Trophoblast cell (in vitro differentiated cells and primary cell): Measurements from ENCODE around the gene TOPAZ1.

Experiments used
- DNase-seq, 2 donors: peaks; one replicate each; pipeline ENCODE4 v3.0.0-alpha.2; 2016
- H2AFZ ChIP-seq: 2 replicates; pipeline ENCODE4 v1.6.1; 2013; ENCODE audit warnings: low read length, moderate library complexity, mild to moderate bottlenecking; ENCODE audit not compliant: insufficient read depth, poor library complexity
- H2AK5ac ChIP-seq: 2 replicates; pipeline ENCODE4 v1.6.1; 2013; ENCODE audit warnings: mild to moderate bottlenecking, low read length
- H2BK120ac ChIP-seq: 2 replicates; pipeline ENCODE4 v1.6.1; 2013; ENCODE audit warnings: low read length, mild to moderate bottlenecking, moderate library complexity; ENCODE audit not compliant: insufficient read depth, poor library complexity
- H2BK12ac ChIP-seq: 2 replicates; pipeline ENCODE4 v1.6.1; 2013; ENCODE audit warnings: mild to moderate bottlenecking, low read length, moderate library complexity
- H2BK5ac ChIP-seq: 2 replicates; pipeline ENCODE4 v1.6.1; 2013; ENCODE audit warnings: low read length, low read depth, moderate library complexity, mild to moderate bottlenecking; ENCODE audit not compliant: poor library complexity
- H3K14ac ChIP-seq: 2 replicates; pipeline ENCODE4 v1.6.1; 2013; ENCODE audit warnings: mild to moderate bottlenecking, low read length
- H3K18ac ChIP-seq: 2 replicates; pipeline ENCODE4 v1.6.1; 2013; ENCODE audit warnings: mild to moderate bottlenecking, low read length
- H3K23ac ChIP-seq: 2 replicates; pipeline ENCODE4 v1.6.1; 2013; ENCODE audit warnings: low read length
- H3K27ac ChIP-seq: 2 replicates; pipeline ENCODE4 v1.5.1; 2013; ENCODE audit warnings: low read depth, mild to moderate bottlenecking, inconsistent platforms, low read length, moderate library complexity
- H3K27me3 ChIP-seq: 2 replicates; pipeline ENCODE4 v1.6.1; 2013; ENCODE audit warnings: inconsistent platforms, mild to moderate bottlenecking, low read length, moderate library complexity; ENCODE audit not compliant: insufficient read depth
- H3K36me3 ChIP-seq, 2 experiments: 1 replicate in 1 of 2; 2 replicates in 1 of 2; pipeline ENCODE4 v1.6.1; 2013; ENCODE audit warnings: low read length in 2 of 2, mild to moderate bottlenecking in 2 of 2, moderate library complexity in 1 of 2; ENCODE audit not compliant: insufficient read depth in 2 of 2, control insufficient read depth in 1 of 2
- H3K4ac ChIP-seq: 2 replicates; pipeline ENCODE4 v1.6.1; 2013; ENCODE audit warnings: low read depth, mild to moderate bottlenecking, low read length, moderate library complexity
- H3K4me1 ChIP-seq, 2 experiments: 1 replicate in 1 of 2; 2 replicates in 1 of 2; pipeline ENCODE4 v1.6.1; 2013; ENCODE audit warnings: low read length in 2 of 2, mild to moderate bottlenecking in 2 of 2, moderate library complexity in 1 of 2; ENCODE audit not compliant: insufficient read depth in 2 of 2, control insufficient read depth in 1 of 2
- H3K4me2 ChIP-seq: 2 replicates; pipeline ENCODE4 v1.6.1; 2013; ENCODE audit warnings: inconsistent platforms, mild to moderate bottlenecking, low read length, moderate library complexity
- H3K4me3 ChIP-seq: 2 replicates; pipeline ENCODE4 v1.5.1; 2013; ENCODE audit warnings: mild to moderate bottlenecking, low read depth, low read length, inconsistent platforms
- H3K79me1 ChIP-seq: one replicate; pipeline ENCODE4 v1.6.1; 2013; ENCODE audit warnings: low read length
- H3K79me2 ChIP-seq: 2 replicates; pipeline ENCODE4 v1.6.1; 2013; ENCODE audit warnings: low read length, mild to moderate bottlenecking; ENCODE audit not compliant: control insufficient read depth, insufficient read depth, poor library complexity
- H3K9ac ChIP-seq: 2 replicates; pipeline ENCODE4 v1.6.1; 2013; ENCODE audit warnings: mild to moderate bottlenecking, low read length
- H3K9me3 ChIP-seq: 2 replicates; pipeline ENCODE4 v1.6.1; 2013; ENCODE audit warnings: low read depth, mild to moderate bottlenecking, control low read depth, inconsistent platforms, low read length; ENCODE audit not compliant: insufficient read depth
- H4K12ac ChIP-seq: 2 replicates; pipeline ENCODE4 v1.6.1; 2013; ENCODE audit warnings: low read depth, mild to moderate bottlenecking, low read length, moderate library complexity
- H4K8ac ChIP-seq: 2 replicates; pipeline ENCODE4 v1.6.1; 2013; ENCODE audit warnings: low read depth, mild to moderate bottlenecking, low read length, moderate library complexity
- H4K91ac ChIP-seq: one replicate; pipeline ENCODE4 v1.6.1; 2013; ENCODE audit warnings: low read depth, mild to moderate bottlenecking, low read length, moderate library complexity
- WGBS: extraction: QIAGEN DNeasy Blood & Tissue Kit; methylation state at CpG from one replicate; pipeline ENCODE4 v1.1.7; 2013; ENCODE audit warnings: missing lambda C conversion rate; ENCODE audit not compliant: insufficient read length, insufficient coverage; ENCODE audit errors: extremely low coverage; 5-methylcytosine and 5-hydroxymethylcytosine counted together

Gene TOPAZ1

GRCh38 chr3:44208086-44208485 is 33.6 kb upstream of the TOPAZ1 start:
- Histone ChIP-seq H2BK12ac (no peak overlapping the region), H3K4me1 (no peaks in the 10 kb centered on the region), H2BK120ac (no peak overlapping the region), H3K27me3 (no peaks in the 10 kb centered on the region), H2AK5ac (no peak overlapping the region), H3K9me3 (peaks cover 3% of the 10 kb centered on the region), H3K9ac (no peak overlapping the region), H3K4ac (no peak overlapping the region), H3K14ac (no peak overlapping the region), H3K27ac (no peak overlapping the region), H4K12ac (no peak overlapping the region), H3K79me1 (no peaks in the 10 kb centered on the region), H3K23ac (no peak overlapping the region), H4K8ac (no peak overlapping the region), H2BK5ac (no peak overlapping the region), H3K18ac (no peak overlapping the region), H3K4me3 (no peak overlapping the region), H3K36me3 (no peaks in the 10 kb centered on the region), H3K4me2 (no peak overlapping the region), H3K79me2 (no peaks in the 10 kb centered on the region), H2AFZ (no peak overlapping the region), H4K91ac (no peak overlapping the region)
- no peak for DNase-seq
- no CpG with 5 or more reads among the region's 1 CpG for WGBS

- no peak overlapping the region for H3K23ac ChIP-seq
- no peaks in the 10 kb centered on the region for H3K79me2 ChIP-seq
- H3K27me3 ChIP-seq = no peaks in the 10 kb centered on the region
- no peak overlapping the region for H2AK5ac ChIP-seq
- no peak overlapping the region for H3K9ac ChIP-seq
- H3K4ac ChIP-seq = no peak overlapping the region
- H3K36me3 ChIP-seq = no peaks in the 10 kb centered on the region
- H4K8ac ChIP-seq = no peak overlapping the region
- no peak overlapping the region for H2BK5ac ChIP-seq
- no peak overlapping the region for H3K18ac ChIP-seq
- H3K14ac ChIP-seq = no peak overlapping the region
- no peak overlapping the region for H2BK12ac ChIP-seq
- no peaks in the 10 kb centered on the region for H3K79me1 ChIP-seq
- H2BK120ac ChIP-seq = no peak overlapping the region
- no peak overlapping the region for H3K4me3 ChIP-seq
- H3K4me2 ChIP-seq = no peak overlapping the region
- DNase-seq = no peak
- no peak overlapping the region for H4K12ac ChIP-seq
- peaks cover 3% of the 10 kb centered on the region for H3K9me3 ChIP-seq
- no peak overlapping the region for H3K27ac ChIP-seq
- H3K4me1 ChIP-seq = no peaks in the 10 kb centered on the region
- no peak overlapping the region for H4K91ac ChIP-seq
- H2AFZ ChIP-seq = no peak overlapping the region
Observed at GRCh38 chr3:44208568-44208967, 33.1 kb upstream of the TOPAZ1 start.

DNA sequence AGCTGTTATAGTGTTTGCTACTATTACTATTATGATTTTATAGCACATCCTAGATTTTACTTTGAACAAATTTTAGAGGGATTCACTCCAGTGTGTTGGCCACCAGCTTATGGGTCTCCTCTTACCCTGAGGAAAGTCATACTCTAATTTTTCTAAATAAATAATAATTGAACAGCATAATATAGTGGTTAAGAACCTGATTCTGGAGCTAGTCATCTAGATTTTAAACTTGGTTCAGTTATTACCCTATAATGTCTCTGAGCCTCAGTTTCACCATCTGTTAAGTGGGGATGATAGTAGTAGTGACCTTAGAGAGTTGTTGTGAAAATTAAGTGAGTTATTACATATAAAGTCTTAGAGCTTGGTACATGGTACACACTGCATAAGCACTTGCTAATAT is 30.7 kb upstream of the TOPAZ1 start:
- H3K14ac ChIP-seq = no peak overlapping the region
- no peak overlapping the region for H2BK12ac ChIP-seq
- H2BK5ac ChIP-seq = no peak overlapping the region
- H4K8ac ChIP-seq = no peak overlapping the region
- H4K12ac ChIP-seq = no peak overlapping the region
- H2AFZ ChIP-seq = no peak overlapping the region
- no peak overlapping the region for H2AK5ac ChIP-seq
- H3K18ac ChIP-seq = no peak overlapping the region
- no peaks in the 10 kb centered on the region for H3K27me3 ChIP-seq
- H3K9me3 ChIP-seq = peaks cover 3% of the 10 kb centered on the region
- no peaks in the 10 kb centered on the region for H3K4me1 ChIP-seq
- H4K91ac ChIP-seq = no peak overlapping the region
- no peak overlapping the region for H3K4ac ChIP-seq
- H3K27ac ChIP-seq = no peak overlapping the region
- no peaks in the 10 kb centered on the region for H3K79me2 ChIP-seq
- no peak overlapping the region for H3K4me3 ChIP-seq
- H3K4me2 ChIP-seq = no peak overlapping the region
- H2BK120ac ChIP-seq = no peak overlapping the region
- no peak overlapping the region for H3K9ac ChIP-seq
- H3K79me1 ChIP-seq = no peaks in the 10 kb centered on the region
- no peaks in the 10 kb centered on the region for H3K36me3 ChIP-seq
- DNase-seq = no peak
- no peak overlapping the region for H3K23ac ChIP-seq

- Histone ChIP-seq H2AFZ (no peak overlapping the region), H3K79me2 (no peaks in the 10 kb centered on the region), H4K12ac (no peak overlapping the region), H3K79me1 (no peaks in the 10 kb centered on the region), H3K4me2 (no peak overlapping the region), H3K4me3 (no peak overlapping the region), H3K9ac (no peak overlapping the region), H3K27ac (no peak overlapping the region), H2BK12ac (no peak overlapping the region), H3K4me1 (no peaks in the 10 kb centered on the region), H4K91ac (no peak overlapping the region), H3K23ac (no peak overlapping the region), H3K18ac (no peak overlapping the region), H3K4ac (no peak overlapping the region), H3K14ac (no peak overlapping the region), H4K8ac (no peak overlapping the region), H3K9me3 (no peaks in the 10 kb centered on the region), H2AK5ac (no peak overlapping the region), H2BK5ac (no peak overlapping the region), H3K36me3 (no peaks in the 10 kb centered on the region), H2BK120ac (no peak overlapping the region), H3K27me3 (no peaks in the 10 kb centered on the region)
- no CpG with 5 or more reads among the region's 3 CpGs for WGBS
- peak in 1 of 2 donors; percentile 30 for DNase-seq
Observed at GRCh38 chr3:44222337-44222736, 19.3 kb upstream of the TOPAZ1 start.

DNA sequence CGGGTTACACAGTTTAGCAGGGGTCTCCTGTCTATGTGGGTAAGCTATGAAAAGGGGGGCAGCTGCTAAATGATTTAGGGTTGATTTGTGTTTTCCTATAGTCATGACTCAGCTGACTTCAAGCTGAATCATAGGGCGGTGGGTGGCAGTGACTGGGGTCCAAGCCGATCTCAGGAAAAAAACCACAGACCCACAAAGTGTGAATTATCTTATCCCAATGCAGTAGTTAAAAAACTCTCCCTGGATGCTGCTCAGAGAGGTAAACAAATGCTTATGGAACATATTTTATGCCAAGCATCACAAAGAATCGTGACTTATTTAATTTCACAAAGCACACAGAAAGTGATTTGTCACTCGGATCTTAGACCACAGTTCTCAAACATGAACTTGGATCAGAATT is 18.4 kb upstream of the TOPAZ1 start:
- H3K23ac ChIP-seq = no peak overlapping the region
- H3K4me2 ChIP-seq = no peak overlapping the region
- H3K27ac ChIP-seq = no peak overlapping the region
- no CpG with 5 or more reads among the region's 5 CpGs for WGBS
- no peak overlapping the region for H3K18ac ChIP-seq
- H3K4ac ChIP-seq = no peak overlapping the region
- no peak overlapping the region for H3K9ac ChIP-seq
- H3K9me3 ChIP-seq = no peaks in the 10 kb centered on the region
- no peak overlapping the region for H2BK12ac ChIP-seq
- no peak overlapping the region for H2AFZ ChIP-seq
- H3K4me3 ChIP-seq = no peak overlapping the region
- no peak overlapping the region for H4K91ac ChIP-seq
- no peaks in the 10 kb centered on the region for H3K36me3 ChIP-seq
- no peak overlapping the region for H2AK5ac ChIP-seq
- no peak for DNase-seq
- no peak overlapping the region for H4K8ac ChIP-seq
- no peaks in the 10 kb centered on the region for H3K79me2 ChIP-seq
- no peaks in the 10 kb centered on the region for H3K4me1 ChIP-seq
- H2BK5ac ChIP-seq = no peak overlapping the region
- H4K12ac ChIP-seq = no peak overlapping the region
- no peaks in the 10 kb centered on the region for H3K27me3 ChIP-seq
- H2BK120ac ChIP-seq = no peak overlapping the region
- no peak overlapping the region for H3K14ac ChIP-seq
- no peaks in the 10 kb centered on the region for H3K79me1 ChIP-seq
